IMR-90 (cell line): Measurements from ENCODE around the gene IMPG2. TPM values are rescaled to one million over a fixed set of nuclear protein-coding genes. Genes with fewer than 3 reads are reported as not detected.

Experiments used
- ATAC-seq: fragments of 200-7000 bp; cut with Tn5 transposase; 2 replicates; pipeline ENCODE4 v1.9.1; 2020; ENCODE audit warnings: low read depth, mild to moderate bottlenecking, moderate library complexity
- BruUV-seq: library from RNA; stranded (reverse); fragments of 400-500 nt; replicated peaks from 2 replicates; lab custom pipeline; 2021; lab: Mats Ljungman, UMichigan
- CTCF ChIA-PET: fragments of 300-600 bp; formaldehyde crosslinking; extraction: SDS; loops from one replicate; lab custom pipeline; 2021; ENCODE audit warnings: antibody characterized with exemption; lab: Yijun Ruan, JAX
- POLR2A ChIA-PET: fragments of 300-600 bp; sonication (Branson Sonifier 250); formaldehyde crosslinking; loops from one replicate; lab custom pipeline; 2022; ENCODE audit warnings: antibody characterized with exemption; ENCODE audit not compliant: unreplicated experiment; lab: Charles Lee
- DNase-seq: peaks from one replicate; pipeline ENCODE4 v3.0.0; 2013
- H2AFZ ChIP-seq: replicated peaks from 2 replicates; pipeline ENCODE3; 2013; ENCODE audit warnings: low read length, mild to moderate bottlenecking; ENCODE audit not compliant: poor library complexity
- H2AK5ac ChIP-seq: 2 replicates; pipeline ENCODE4 v1.6.1; 2013; ENCODE audit warnings: low read depth, low read length, inconsistent platforms
- H2AK9ac ChIP-seq: replicated peaks from 2 replicates; pipeline ENCODE3; 2013; ENCODE audit warnings: mild to moderate bottlenecking, low read depth, low read length, moderate library complexity; ENCODE audit not compliant: poor library complexity
- H2BK120ac ChIP-seq: 2 replicates; pipeline ENCODE4 v1.6.1; 2013; ENCODE audit warnings: low read depth, low read length, inconsistent platforms
- H2BK15ac ChIP-seq: 3 replicates; pipeline ENCODE4 v1.6.1; 2013; ENCODE audit warnings: low read depth, low read length, inconsistent platforms
- H2BK20ac ChIP-seq: 2 replicates; pipeline ENCODE4 v1.6.1; 2013; ENCODE audit warnings: low read depth, mild to moderate bottlenecking, inconsistent platforms, low read length, moderate library complexity
- H2BK5ac ChIP-seq: 2 replicates; pipeline ENCODE4 v1.6.1; 2013; ENCODE audit warnings: mild to moderate bottlenecking, low read depth, low read length, inconsistent platforms; ENCODE audit not compliant: poor library complexity, severe bottlenecking
- H3K14ac ChIP-seq: replicated peaks from 2 replicates; pipeline ENCODE4 v1.6.1; 2013; ENCODE audit warnings: low read depth, low read length, inconsistent platforms
- H3K18ac ChIP-seq: 2 replicates; pipeline ENCODE4 v1.6.1; 2013; ENCODE audit warnings: low read depth, low read length, control low read depth
- H3K23ac ChIP-seq: 2 replicates; pipeline ENCODE4 v1.6.1; 2013; ENCODE audit warnings: low read depth, low read length, inconsistent platforms
- H3K27ac ChIP-seq: 2 replicates; pipeline ENCODE4 v1.5.1; 2013; ENCODE audit warnings: mild to moderate bottlenecking, control low read depth, low read length; ENCODE audit not compliant: insufficient read depth
- H3K27me3 ChIP-seq: 2 replicates; pipeline ENCODE4 v1.6.1; 2013; ENCODE audit warnings: low read length; ENCODE audit not compliant: control insufficient read depth, insufficient read depth
- H3K36me3 ChIP-seq: 2 replicates; pipeline ENCODE4 v1.6.1; 2013; ENCODE audit warnings: low read length, mixed read lengths; ENCODE audit not compliant: control insufficient read depth, insufficient read depth
- H3K4ac ChIP-seq: 2 replicates; pipeline ENCODE4 v1.6.1; 2013; ENCODE audit warnings: low read depth, low read length, inconsistent platforms
- H3K4me1 ChIP-seq: 2 replicates; pipeline ENCODE4 v1.6.1; 2013; ENCODE audit warnings: low read length, mixed read lengths; ENCODE audit not compliant: control insufficient read depth, insufficient read depth
- H3K4me2 ChIP-seq: 2 replicates; pipeline ENCODE4 v1.6.1; 2013; ENCODE audit warnings: low read depth, mild to moderate bottlenecking, control low read depth, low read length, moderate library complexity
- H3K4me3 ChIP-seq: 2 replicates; pipeline ENCODE4 v1.5.1; 2013; ENCODE audit warnings: low read depth, mild to moderate bottlenecking, control low read depth, low read length, moderate library complexity; ENCODE audit not compliant: insufficient read depth
- H3K56ac ChIP-seq: 2 replicates; pipeline ENCODE4 v1.6.1; 2013; ENCODE audit warnings: low read length, inconsistent platforms; ENCODE audit not compliant: insufficient read depth; ENCODE audit errors: extremely low read depth
- H3K79me1 ChIP-seq, 2 experiments: 2 replicates each; pipeline ENCODE4 v1.6.1; 2013; ENCODE audit warnings: low read length in 2 of 2, inconsistent platforms in 1 of 2, low read depth in 1 of 2
- H3K9ac ChIP-seq: 2 replicates; pipeline ENCODE4 v1.6.1; 2013; ENCODE audit warnings: low read depth, low read length, control low read depth
- H3K9me1 ChIP-seq: 2 replicates; pipeline ENCODE4 v1.6.1; 2013; ENCODE audit warnings: low read length, inconsistent platforms; ENCODE audit not compliant: insufficient read depth
- H3K9me3 ChIP-seq: 2 replicates; pipeline ENCODE4 v1.6.1; 2013; ENCODE audit warnings: low read length; ENCODE audit not compliant: control insufficient read depth, insufficient read depth
- H4K20me1 ChIP-seq: 2 replicates; pipeline ENCODE4 v1.6.1; 2013; ENCODE audit warnings: low read length, inconsistent platforms; ENCODE audit not compliant: insufficient read depth
- H4K5ac ChIP-seq: 2 replicates; pipeline ENCODE4 v1.6.1; 2013; ENCODE audit warnings: mild to moderate bottlenecking, low read depth, low read length, control low read depth
- H4K8ac ChIP-seq, 2 experiments: 2 replicates each; pipeline ENCODE4 v1.6.1; 2013; ENCODE audit warnings: low read depth in 2 of 2, low read length in 2 of 2, control low read depth in 1 of 2, inconsistent platforms in 1 of 2
- H4K91ac ChIP-seq: 2 replicates; pipeline ENCODE4 v1.6.1; 2013; ENCODE audit warnings: low read depth, low read length, inconsistent platforms; ENCODE audit not compliant: insufficient read depth
- BHLHE40 ChIP-seq: fragments of 150-350 bp; IDR thresholded peaks from 2 replicates; pipeline ENCODE4 v1.6.1; 2016; ENCODE audit warnings: mild to moderate bottlenecking, low read depth, low read length
- CEBPB ChIP-seq: IDR thresholded peaks from 2 replicates; pipeline ENCODE4 v1.6.1; 2012; ENCODE audit warnings: low read depth, low read length, improper control_type of control experiment
- MAFK ChIP-seq: IDR thresholded peaks from 2 replicates; pipeline ENCODE4 v1.6.1; 2012; ENCODE audit warnings: low read depth, low read length, improper control_type of control experiment
- MAZ ChIP-seq: IDR thresholded peaks from 2 replicates; pipeline ENCODE4 v1.6.1; 2012; ENCODE audit warnings: low read depth, mild to moderate bottlenecking, low read length, improper control_type of control experiment, moderate library complexity, borderline replicate concordance
- MXI1 ChIP-seq: IDR thresholded peaks from 2 replicates; pipeline ENCODE4 v1.6.1; 2012; ENCODE audit warnings: low read depth, mild to moderate bottlenecking, low read length, moderate library complexity, borderline replicate concordance
- NFE2L2 ChIP-seq: fragments of 150-350 bp; IDR thresholded peaks from 2 replicates; pipeline ENCODE4 v1.6.1; 2016; ENCODE audit warnings: low read depth, mild to moderate bottlenecking, low read length
- POLR2A ChIP-seq: IDR thresholded peaks from 2 replicates; pipeline ENCODE4 v1.6.1; 2012; ENCODE audit warnings: mild to moderate bottlenecking, low read depth, low read length
- RAD21 ChIP-seq: IDR thresholded peaks from 2 replicates; pipeline ENCODE4 v1.6.1; 2012; ENCODE audit warnings: low read length, improper control_type of control experiment
- RCOR1 ChIP-seq: IDR thresholded peaks from 2 replicates; pipeline ENCODE4 v1.6.1; 2012; ENCODE audit warnings: mild to moderate bottlenecking, low read length, improper control_type of control experiment; ENCODE audit not compliant: insufficient replicate concordance
- RFX5 ChIP-seq: IDR thresholded peaks from 2 replicates; pipeline ENCODE4 v1.8.0; 2012; ENCODE audit warnings: low read depth, mild to moderate bottlenecking, low read length, moderate library complexity
- SMC3 ChIP-seq: fragments of 150-350 bp; IDR thresholded peaks from 2 replicates; pipeline ENCODE4 v1.6.1; 2016; ENCODE audit warnings: low read depth, mild to moderate bottlenecking, antibody characterized with exemption, low read length, moderate library complexity
- dilution Hi-C: fragments of 300-500 bp; cut with HindIII; formaldehyde crosslinking; loops from one replicate; pipeline ENCODE4 v1.14.3; 2018; ENCODE audit warnings: low sequenced_read_pairs; ENCODE audit not compliant: unreplicated experiment
- in situ Hi-C: fragments of 300-500 bp; cut with MboI; formaldehyde crosslinking; loops from 3 replicates; pipeline ENCODE4 v1.14.3; 2019; ENCODE audit warnings: low sequenced_read_pairs, inconsistent platforms, mixed read lengths
- intact Hi-C: fragments of 100-400 bp; cut with micrococcal nuclease; formaldehyde crosslinking; loops from 2 replicates; pipeline ENCODE4 v1.10.0; 2022
- polyA plus RNA-seq, 3 experiments: library from polyadenylated mRNA; depleted of rRNA; stranded (reverse); fragments of >200 nt; gene quantifications; 2 replicates each; pipeline ENCODE4 v1.2.3, GENCODE V29; 2012; ENCODE audit warnings: low replicate concordance in 1 of 3
- total RNA-seq: library from RNA; depleted of rRNA; stranded (reverse); fragments of >200 nt; gene quantifications from 2 replicates; pipeline ENCODE4 v1.2.3, GENCODE V29; 2012
- TF ChIP-seq, protein P1 (sequence below): fragments of 150-350 bp; IDR thresholded peaks from 2 replicates; pipeline ENCODE4 v1.6.1; 2016; ENCODE audit warnings: low read depth, mild to moderate bottlenecking, low read length, moderate library complexity, borderline replicate concordance
- TF ChIP-seq, protein P2 (sequence below): fragments of 150-350 bp; IDR thresholded peaks from 2 replicates; pipeline ENCODE4 v1.6.1; 2017; ENCODE audit warnings: mild to moderate bottlenecking, antibody characterized with exemption, low read length, low read depth
- TF ChIP-seq, protein P3 (sequence below): conservative IDR thresholded peaks from 2 replicates; pipeline ENCODE4 v1.5.1; 2012; ENCODE audit warnings: mild to moderate bottlenecking, low read depth, low read length, improper control_type of control experiment

The IMPG2 gene
- total and polyA plus RNA-seq, 2 of the 4 experiments (the other 2 are of a cell fraction): 0.10 to 0.18 TPM

DNA sequence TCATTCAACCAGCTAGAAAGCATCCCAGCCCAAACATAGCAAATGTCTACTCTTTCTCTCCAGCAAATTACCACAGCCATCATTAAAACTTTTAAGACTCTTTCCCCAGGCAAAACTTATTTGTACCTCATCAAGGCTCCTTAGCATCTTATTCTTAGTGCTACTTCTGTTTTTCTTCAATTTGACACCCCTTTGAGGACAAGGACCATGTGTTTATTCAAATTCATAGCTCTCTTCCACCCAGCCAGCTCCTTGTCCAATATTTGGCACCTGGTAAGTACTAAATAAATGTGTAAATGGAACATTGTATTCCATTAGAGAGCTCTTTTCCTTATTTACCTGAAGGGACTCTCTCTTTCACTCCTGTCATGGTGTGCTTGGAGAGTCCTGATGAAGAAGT is 89.8 kb downstream of the IMPG2 start:
- in situ Hi-C loops (no loop called here), intact Hi-C loops (no loop called here), dilution Hi-C loops (no loop called here)
- Histone ChIP-seq H3K36me3 (no peaks in the 10 kb centered on the region), H3K18ac (no peak overlapping the region), H4K8ac (no peak overlapping the region), H3K79me1 (no peaks in the 10 kb centered on the region), H3K27me3 (no peaks in the 10 kb centered on the region), H3K4me2 (no peak overlapping the region), H3K4ac (no peak overlapping the region), H3K14ac (no peak overlapping the region), H2BK15ac (no peak overlapping the region), H3K23ac (no peak overlapping the region), H2BK5ac (no peak overlapping the region), H3K9me1 (no peaks in the 10 kb centered on the region), H3K9me3 (no peaks in the 10 kb centered on the region), H3K4me3 (no peak overlapping the region), H4K5ac (no peak overlapping the region), H2AK9ac (no peak overlapping the region), H3K9ac (no peak overlapping the region), H3K56ac (no peak overlapping the region), H3K27ac (no peak overlapping the region), H2BK20ac (no peak overlapping the region), H3K4me1 (peaks cover 1% of the 10 kb centered on the region; the same call in 1 of the 2 replicates), H2AFZ (no peak overlapping the region), H2BK120ac (no peak overlapping the region), H4K91ac (no peak overlapping the region), H4K20me1 (no peaks in the 10 kb centered on the region), H2AK5ac (no peak overlapping the region)
- TF ChIP-seq MAZ: no peak
- no peak for TF ChIP-seq NFE2L2
- no peak for TF ChIP-seq POLR2A
- TF ChIP-seq, protein P1, sequence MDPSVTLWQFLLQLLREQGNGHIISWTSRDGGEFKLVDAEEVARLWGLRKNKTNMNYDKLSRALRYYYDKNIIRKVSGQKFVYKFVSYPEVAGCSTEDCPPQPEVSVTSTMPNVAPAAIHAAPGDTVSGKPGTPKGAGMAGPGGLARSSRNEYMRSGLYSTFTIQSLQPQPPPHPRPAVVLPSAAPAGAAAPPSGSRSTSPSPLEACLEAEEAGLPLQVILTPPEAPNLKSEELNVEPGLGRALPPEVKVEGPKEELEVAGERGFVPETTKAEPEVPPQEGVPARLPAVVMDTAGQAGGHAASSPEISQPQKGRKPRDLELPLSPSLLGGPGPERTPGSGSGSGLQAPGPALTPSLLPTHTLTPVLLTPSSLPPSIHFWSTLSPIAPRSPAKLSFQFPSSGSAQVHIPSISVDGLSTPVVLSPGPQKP: no peak
- no peak for TF ChIP-seq BHLHE40
- TF ChIP-seq, protein P2, sequence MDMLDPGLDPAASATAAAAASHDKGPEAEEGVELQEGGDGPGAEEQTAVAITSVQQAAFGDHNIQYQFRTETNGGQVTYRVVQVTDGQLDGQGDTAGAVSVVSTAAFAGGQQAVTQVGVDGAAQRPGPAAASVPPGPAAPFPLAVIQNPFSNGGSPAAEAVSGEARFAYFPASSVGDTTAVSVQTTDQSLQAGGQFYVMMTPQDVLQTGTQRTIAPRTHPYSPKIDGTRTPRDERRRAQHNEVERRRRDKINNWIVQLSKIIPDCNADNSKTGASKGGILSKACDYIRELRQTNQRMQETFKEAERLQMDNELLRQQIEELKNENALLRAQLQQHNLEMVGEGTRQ: no peak
- TF ChIP-seq CEBPB: no peak
- TF ChIP-seq SMC3: no peak
- no peak for TF ChIP-seq MAFK
- TF ChIP-seq RFX5: no peak
- no peak for TF ChIP-seq RCOR1
- TF ChIP-seq, protein P3, sequence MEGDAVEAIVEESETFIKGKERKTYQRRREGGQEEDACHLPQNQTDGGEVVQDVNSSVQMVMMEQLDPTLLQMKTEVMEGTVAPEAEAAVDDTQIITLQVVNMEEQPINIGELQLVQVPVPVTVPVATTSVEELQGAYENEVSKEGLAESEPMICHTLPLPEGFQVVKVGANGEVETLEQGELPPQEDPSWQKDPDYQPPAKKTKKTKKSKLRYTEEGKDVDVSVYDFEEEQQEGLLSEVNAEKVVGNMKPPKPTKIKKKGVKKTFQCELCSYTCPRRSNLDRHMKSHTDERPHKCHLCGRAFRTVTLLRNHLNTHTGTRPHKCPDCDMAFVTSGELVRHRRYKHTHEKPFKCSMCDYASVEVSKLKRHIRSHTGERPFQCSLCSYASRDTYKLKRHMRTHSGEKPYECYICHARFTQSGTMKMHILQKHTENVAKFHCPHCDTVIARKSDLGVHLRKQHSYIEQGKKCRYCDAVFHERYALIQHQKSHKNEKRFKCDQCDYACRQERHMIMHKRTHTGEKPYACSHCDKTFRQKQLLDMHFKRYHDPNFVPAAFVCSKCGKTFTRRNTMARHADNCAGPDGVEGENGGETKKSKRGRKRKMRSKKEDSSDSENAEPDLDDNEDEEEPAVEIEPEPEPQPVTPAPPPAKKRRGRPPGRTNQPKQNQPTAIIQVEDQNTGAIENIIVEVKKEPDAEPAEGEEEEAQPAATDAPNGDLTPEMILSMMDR: no peak
- TF ChIP-seq RAD21: no peak
- TF ChIP-seq MXI1: no peak
- ChIA-PET CTCF (no interaction called here), POLR2A (no interaction called here)
- BruUV-seq: no TSS peak
- ATAC-seq (no peak), DNase-seq (no peak)
